PC-9 (cell line): ENCODE measurements around the gene IL1RL1. TPM values are rescaled to one million over a fixed set of nuclear protein-coding genes. Genes with fewer than 3 reads are reported as not detected.

Experiments
- BruUV-seq: library from RNA; stranded (reverse); fragments of 400-500 nt; replicated peaks from 2 replicates; lab custom pipeline; 2021; lab: Mats Ljungman, UMichigan
- CTCF ChIA-PET: fragments of 300-600 bp; sonication (Branson Sonifier 250); formaldehyde crosslinking; loops from one replicate; lab custom pipeline; 2022; ENCODE audit warnings: antibody characterized with exemption; lab: Charles Lee
- POLR2A ChIA-PET: fragments of 300-600 bp; sonication (Branson Sonifier 250); formaldehyde crosslinking; loops from one replicate; lab custom pipeline; 2022; ENCODE audit warnings: antibody characterized with exemption; ENCODE audit not compliant: unreplicated experiment; lab: Charles Lee
- DNase-seq, 2 experiments: peaks; one replicate each; pipeline versions ENCODE4 v3.0.0 to v3.0.0-alpha.2; 2015 to 2022; ENCODE audit warnings: mixed read lengths in 1 of 2
- H2AFZ ChIP-seq: fragments of 200-600 bp; sonication (generic); 2 replicates; pipeline ENCODE4 v1.8.1; 2017; ENCODE audit warnings: antibody characterized with exemption
- H3F3A ChIP-seq: fragments of 200-600 bp; sonication (generic); 2 replicates; pipeline ENCODE4 v1.8.1; 2017; ENCODE audit warnings: antibody characterized with exemption, mild to moderate bottlenecking, low read depth; ENCODE audit not compliant: insufficient read depth
- H3K27ac ChIP-seq: fragments of 200-600 bp; sonication (generic); 2 replicates; pipeline ENCODE4 v1.6.1; 2016; ENCODE audit warnings: mixed run types
- H3K27me3 ChIP-seq: fragments of 200-600 bp; sonication (generic); 2 replicates; pipeline ENCODE4 v1.6.1; 2016; ENCODE audit warnings: low read depth, mixed run types; ENCODE audit not compliant: insufficient read depth
- H3K36me3 ChIP-seq: fragments of 200-600 bp; sonication (generic); 2 replicates; pipeline ENCODE4 v1.6.1; 2016; ENCODE audit warnings: low read depth, mixed run types
- H3K4me1 ChIP-seq: fragments of 200-600 bp; sonication (generic); replicated peaks from 2 replicates; pipeline ENCODE4 v1.6.1; 2016; ENCODE audit warnings: mixed run types; ENCODE audit not compliant: insufficient read depth
- H3K4me2 ChIP-seq: fragments of 200-600 bp; sonication (generic); 2 replicates; pipeline ENCODE4 v1.6.1; 2017; ENCODE audit warnings: mixed run types
- H3K4me3 ChIP-seq: fragments of 200-600 bp; sonication (generic); 2 replicates; pipeline ENCODE4 v1.6.1; 2016; ENCODE audit warnings: mixed run types
- H3K79me2 ChIP-seq: fragments of 200-600 bp; sonication (generic); 2 replicates; pipeline ENCODE4 v1.6.1; 2017; ENCODE audit warnings: low read depth, mixed run types
- H3K9me2 ChIP-seq: fragments of 200-600 bp; sonication (generic); 2 replicates; pipeline ENCODE4 v1.8.1; 2017; ENCODE audit warnings: mild to moderate bottlenecking; ENCODE audit not compliant: insufficient read depth
- H3K9me3 ChIP-seq: fragments of 200-600 bp; sonication (generic); 2 replicates; pipeline ENCODE4 v1.8.1; 2016; ENCODE audit warnings: low read depth; ENCODE audit not compliant: insufficient read depth
- H4K20me1 ChIP-seq: fragments of 200-600 bp; sonication (generic); 2 replicates; pipeline ENCODE4 v1.8.1; 2017; ENCODE audit not compliant: insufficient read depth
- CTCF ChIP-seq: fragments of 200-600 bp; sonication (generic); conservative IDR thresholded peaks from 2 replicates; pipeline ENCODE4 v1.6.1; 2017; ENCODE audit warnings: mixed run types, antibody characterized with exemption, mild to moderate bottlenecking, moderate library complexity
- EZH2 ChIP-seq: fragments of 200-600 bp; sonication (generic); IDR thresholded peaks from 2 replicates; pipeline ENCODE4 v1.8.0; 2017; ENCODE audit warnings: antibody characterized with exemption, low read depth
- intact Hi-C: fragments of 100-400 bp; cut with micrococcal nuclease; formaldehyde crosslinking; loops from one replicate; pipeline ENCODE4 v1.10.0; 2022; ENCODE audit not compliant: unreplicated experiment
- total RNA-seq: library from RNA; stranded (reverse); gene quantifications from 2 replicates; pipeline ENCODE4 v1.2.3, GENCODE V29; 2021

The IL1RL1 gene
- total RNA-seq, 1 experiment from 2014 or later, result 1.7 TPM

- POLR2A ChIA-PET, result no interaction called here
- no peak for DNase-seq
- Histone ChIP-seq H3K9me3 (no peaks in the 10 kb centered on the region), H2AFZ (no peak overlapping the region), H3K27ac (no peak overlapping the region), H3K27me3 (no peaks in the 10 kb centered on the region), H3K4me2 (no peak overlapping the region), H3K4me3 (no peak overlapping the region), H3K4me1 (peaks cover 9% of the 10 kb centered on the region), H3K79me2 (no peaks in the 10 kb centered on the region), H3F3A (no peaks in the 10 kb centered on the region), H4K20me1 (no peaks in the 10 kb centered on the region), H3K9me2 (no peaks in the 10 kb centered on the region), H3K36me3 (no peaks in the 10 kb centered on the region)
- CTCF ChIA-PET, result interaction anchor here (0.6 kb wide), 1 partner anchor 67 kb away, joined by 3 read pairs; no protein-coding TSS in a partner anchor
- intact Hi-C loops, result no loop called here
- TF ChIP-seq EZH2 (no peak), CTCF (no peak)
- no TSS peak for BruUV-seq
These were observed 22.2 kb upstream of the IL1RL1 start for GRCh38 chr2:102289129-102289528.

- Histone ChIP-seq H3K36me3 (no peaks in the 10 kb centered on the region), H3K9me2 (no peaks in the 10 kb centered on the region), H3K27me3 (no peaks in the 10 kb centered on the region), H3K4me3 (no peak overlapping the region), H3F3A (peaks cover 6% of the 10 kb centered on the region; the same call in 1 of the 2 replicates), H3K79me2 (no peaks in the 10 kb centered on the region), H3K4me1 (peaks cover 9% of the 10 kb centered on the region), H2AFZ (no peak overlapping the region), H3K9me3 (no peaks in the 10 kb centered on the region), H4K20me1 (no peaks in the 10 kb centered on the region), H3K27ac (no peak overlapping the region), H3K4me2 (no peak overlapping the region)
- no peak for DNase-seq
- ChIA-PET CTCF (no interaction called here), POLR2A (no interaction called here)
- BruUV-seq, result no TSS peak
- TF ChIP-seq EZH2 (no peak), CTCF (no peak)
- intact Hi-C loops, result no loop called here
These were observed 20.8 kb upstream of the IL1RL1 start for GRCh38 chr2:102290594-102290993.

- intact Hi-C loops, result no loop called here
- TF ChIP-seq EZH2 (no peak), CTCF (no peak)
- H3K27me3 ChIP-seq, result no peaks in the 10 kb centered on the region
- no peaks in the 10 kb centered on the region for H3K9me2 ChIP-seq
- no peaks in the 10 kb centered on the region for H3K9me3 ChIP-seq
- no peaks in the 10 kb centered on the region for H3K36me3 ChIP-seq
- H3K4me2 ChIP-seq, result no peak overlapping the region
- peak in 1 of 2 experiments; percentile 1 for DNase-seq
- peaks cover 8% of the 10 kb centered on the region; the same call in 1 of the 2 replicates for H3F3A ChIP-seq
- no peak overlapping the region for H2AFZ ChIP-seq
- H3K4me1 ChIP-seq, result no peaks in the 10 kb centered on the region
- no peaks in the 10 kb centered on the region for H4K20me1 ChIP-seq
- ChIA-PET POLR2A (no interaction called here), CTCF (no interaction called here)
- H3K4me3 ChIP-seq, result no peak overlapping the region
- BruUV-seq, result no TSS peak
- H3K79me2 ChIP-seq, result no peaks in the 10 kb centered on the region
- no peak overlapping the region for H3K27ac ChIP-seq
These were observed 19.9 kb upstream of the IL1RL1 start for GRCh38 chr2:102291319-102292075.
